GM13977 (cell line): ENCODE measurements around the gene PIH1D1.

Source experiments
- DNase-seq: peaks from one replicate; pipeline ENCODE4 v3.0.0; 2012; ENCODE audit warnings: low spot score
- in situ Hi-C: fragments of 300-500 bp; cut with MboI; formaldehyde crosslinking; loops from one replicate; pipeline ENCODE4 v1.12.0; 2022; ENCODE audit warnings: low sequenced_read_pairs, low pct_unique_long_range_greater_than_20kb, mixed read lengths, inconsistent platforms; ENCODE audit not compliant: unreplicated experiment
- TF ChIP-seq, protein P1 (sequence below): IDR thresholded peaks from 2 replicates; pipeline ENCODE4 v1.5.1; 2012; ENCODE audit warnings: mild to moderate bottlenecking, control low read depth; ENCODE audit not compliant: insufficient read depth; ENCODE audit errors: extremely low read depth, missing control alignments

The PIH1D1 gene

DNA sequence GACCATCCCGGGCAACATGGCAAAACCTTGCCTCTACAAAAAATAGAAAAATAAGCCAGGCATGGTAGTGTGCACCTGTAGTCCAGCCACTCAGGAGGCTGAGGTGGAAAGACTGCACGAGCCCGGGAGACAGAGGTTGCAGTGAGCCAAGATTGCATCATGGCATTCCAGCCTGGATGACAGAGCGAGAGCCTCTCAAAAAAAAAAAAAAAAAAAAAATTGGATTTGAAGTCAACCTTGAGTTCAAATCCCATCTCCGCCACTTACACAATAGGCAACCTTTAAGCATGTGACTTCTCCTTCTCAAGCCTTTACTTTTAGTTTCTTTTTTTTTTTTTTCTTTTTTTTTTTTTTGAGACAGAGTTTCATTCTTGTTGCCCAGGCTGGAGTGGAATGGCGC is 51.6 kb downstream of the PIH1D1 start:
- TF ChIP-seq, protein P1, sequence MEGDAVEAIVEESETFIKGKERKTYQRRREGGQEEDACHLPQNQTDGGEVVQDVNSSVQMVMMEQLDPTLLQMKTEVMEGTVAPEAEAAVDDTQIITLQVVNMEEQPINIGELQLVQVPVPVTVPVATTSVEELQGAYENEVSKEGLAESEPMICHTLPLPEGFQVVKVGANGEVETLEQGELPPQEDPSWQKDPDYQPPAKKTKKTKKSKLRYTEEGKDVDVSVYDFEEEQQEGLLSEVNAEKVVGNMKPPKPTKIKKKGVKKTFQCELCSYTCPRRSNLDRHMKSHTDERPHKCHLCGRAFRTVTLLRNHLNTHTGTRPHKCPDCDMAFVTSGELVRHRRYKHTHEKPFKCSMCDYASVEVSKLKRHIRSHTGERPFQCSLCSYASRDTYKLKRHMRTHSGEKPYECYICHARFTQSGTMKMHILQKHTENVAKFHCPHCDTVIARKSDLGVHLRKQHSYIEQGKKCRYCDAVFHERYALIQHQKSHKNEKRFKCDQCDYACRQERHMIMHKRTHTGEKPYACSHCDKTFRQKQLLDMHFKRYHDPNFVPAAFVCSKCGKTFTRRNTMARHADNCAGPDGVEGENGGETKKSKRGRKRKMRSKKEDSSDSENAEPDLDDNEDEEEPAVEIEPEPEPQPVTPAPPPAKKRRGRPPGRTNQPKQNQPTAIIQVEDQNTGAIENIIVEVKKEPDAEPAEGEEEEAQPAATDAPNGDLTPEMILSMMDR = no peak
- in situ Hi-C loops = no loop called here
- no peak for DNase-seq

DNA sequence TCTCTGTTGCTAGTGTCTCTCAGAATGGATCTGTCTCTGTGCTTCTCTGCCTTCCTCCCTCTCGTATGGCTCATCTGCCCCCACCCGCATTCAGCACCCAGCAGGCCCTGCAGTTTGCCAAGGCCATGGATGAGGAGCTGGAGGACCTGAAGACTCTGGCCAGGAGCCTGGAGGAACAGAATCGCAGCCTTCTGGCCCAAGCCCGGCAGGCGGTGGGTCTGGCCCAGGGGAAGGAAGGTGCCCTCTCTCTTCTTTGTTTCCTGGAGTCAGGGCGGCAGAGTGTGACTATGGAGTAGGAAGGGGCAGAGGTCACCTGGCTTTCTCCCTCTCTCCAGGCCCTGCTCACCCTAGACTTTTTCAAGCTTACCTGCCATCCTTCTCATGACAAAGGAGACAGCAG is 52.7 kb downstream of the PIH1D1 start:
- TF ChIP-seq, protein P1 = no peak
- in situ Hi-C loops = no loop called here
- no peak for DNase-seq

DNA sequence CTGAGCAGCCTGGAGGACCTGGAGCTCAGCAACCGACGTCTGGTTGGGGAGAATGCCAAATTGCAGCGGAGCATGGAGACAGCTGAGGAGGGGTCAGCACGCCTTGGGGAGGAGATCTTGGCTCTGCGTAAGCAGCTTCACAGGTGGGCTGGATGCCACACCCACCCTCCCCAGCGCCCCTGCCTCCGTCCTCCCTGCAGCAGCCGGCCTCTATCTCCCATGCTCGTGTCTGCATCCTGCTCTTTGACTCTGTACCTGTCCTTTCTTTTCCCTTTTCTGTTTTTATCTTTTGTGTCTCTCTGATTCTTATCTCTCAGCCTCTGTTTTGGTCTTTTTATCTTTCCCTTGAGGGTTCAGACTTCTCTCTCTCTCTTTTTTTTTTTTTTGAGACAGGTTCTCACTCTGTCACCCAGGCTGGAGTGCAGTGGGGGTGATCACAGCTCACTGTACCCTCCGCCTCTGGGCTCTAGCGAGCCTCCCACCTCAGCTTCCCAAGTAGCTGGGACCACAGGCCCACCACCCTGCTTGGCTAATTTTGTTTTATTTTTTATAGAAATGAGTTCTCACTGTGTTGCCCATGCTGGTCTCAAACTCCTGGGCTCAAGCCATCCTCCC is 53.5 kb downstream of the PIH1D1 start:
- TF ChIP-seq, protein P1 = no peak
- in situ Hi-C loops = no loop called here
- DNase-seq = no peak

DNA sequence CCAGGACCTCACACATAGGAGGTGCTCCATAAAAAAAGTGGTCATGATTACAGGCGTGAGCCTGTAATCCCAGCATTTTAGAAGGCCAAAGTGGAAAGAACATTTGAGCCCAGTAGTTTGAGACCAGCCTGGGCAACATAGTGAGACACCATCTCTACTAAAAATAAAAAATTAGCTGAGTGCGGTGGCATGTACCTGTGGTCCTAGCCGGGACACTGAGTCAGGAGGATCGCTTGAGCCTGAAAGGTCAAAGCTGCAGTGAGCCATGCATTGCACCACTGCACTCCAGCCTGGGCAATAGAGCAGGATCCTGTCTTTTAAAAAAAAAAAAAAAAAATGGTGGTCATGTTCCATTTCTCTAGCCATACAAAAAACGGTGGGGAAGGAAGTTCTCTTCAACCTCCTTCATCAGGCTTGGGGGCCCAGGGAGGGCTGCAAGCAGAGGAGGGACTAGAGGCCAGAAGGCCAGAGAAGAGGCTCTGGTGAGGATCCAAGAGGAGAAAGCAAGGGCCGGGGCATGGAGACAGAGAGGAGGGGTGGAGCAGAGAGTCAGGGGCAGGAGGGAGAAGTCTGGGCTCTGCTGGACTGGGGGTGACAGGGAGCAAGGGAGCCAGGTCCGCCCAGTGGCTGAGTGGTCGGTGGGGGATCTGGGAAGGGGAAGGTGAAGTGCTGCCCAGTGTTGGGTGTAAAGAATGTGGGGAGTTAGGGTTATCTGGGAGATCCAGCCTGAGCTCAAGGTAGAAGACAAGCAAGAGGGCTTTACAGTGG is 54.7 kb downstream of the PIH1D1 start:
- in situ Hi-C loops = no loop called here
- DNase-seq = no peak
- TF ChIP-seq, protein P1 = no peak
